GM18499 (cell line): ENCODE results near the gene MAGEL2.

Experiments
- ATAC-seq: cut with Tn5 transposase; IDR thresholded peaks from one replicate; pipeline ENCODE4 v1.9.1; 2021; ENCODE audit warnings: moderate number of reproducible peaks; ENCODE audit not compliant: insufficient read depth, unreplicated experiment

The MAGEL2 gene

GRCh38 chr15:23647421-23648370 is at the start of gene MAGEL2:
Gene MAGEL2, minus strand, starts transcription at chr15:23647867. Its CDS starts 125 bp downstream, at chr15:23647742.
- ATAC-seq = no peak

GRCh38 chr15:23695282-23695681 is 47.6 kb upstream of the MAGEL2 start:
- no peak for ATAC-seq

GRCh38 chr15:23694592-23694991 is 46.9 kb upstream of the MAGEL2 start:
- no peak for ATAC-seq

GRCh38 chr15:23690450-23690852 is 42.8 kb upstream of the MAGEL2 start:
- ATAC-seq = no peak

GRCh38 chr15:23690015-23690414 is 42.3 kb upstream of the MAGEL2 start:
- ATAC-seq = no peak

- ATAC-seq = no peak
Measured at GRCh38 chr15:23687143-23687470, 39.4 kb upstream of the MAGEL2 start, which contains the start of gene NDN. Gene NDN, minus strand, starts transcription at chr15:23687305. Its CDS starts 88 bp downstream, at chr15:23687217.

- no peak for ATAC-seq
Measured at GRCh38 chr15:23686466-23687142, 38.9 kb upstream of the MAGEL2 start.

- no peak for ATAC-seq
Measured at GRCh38 chr15:23671481-23671880, 23.8 kb upstream of the MAGEL2 start.

GRCh38 chr15:23670970-23671369 is 23.3 kb upstream of the MAGEL2 start:
- no peak for ATAC-seq

- no peak for ATAC-seq
Measured at GRCh38 chr15:23663232-23663631, 15.6 kb upstream of the MAGEL2 start.

- no peak for ATAC-seq
Measured at GRCh38 chr15:23648920-23649515, 1.4 kb upstream of the MAGEL2 start.

- ATAC-seq = no peak
Measured at GRCh38 chr15:23647001-23647295, 719 bp downstream of the MAGEL2 start.

GRCh38 chr15:23646165-23647000 is 1.3 kb downstream of the MAGEL2 start:
- ATAC-seq = no peak

- ATAC-seq = no peak
Measured at GRCh38 chr15:23645371-23646164, 2.1 kb downstream of the MAGEL2 start.

- no peak for ATAC-seq
Measured at GRCh38 chr15:23644829-23645228, 2.8 kb downstream of the MAGEL2 start.

- peak; percentile 68 for ATAC-seq
Measured at GRCh38 chr15:23642413-23643044, 5.1 kb downstream of the MAGEL2 start.

GRCh38 chr15:23634181-23634580 is 13.5 kb downstream of the MAGEL2 start:
- ATAC-seq = no peak

- ATAC-seq = no peak
Measured at GRCh38 chr15:23629234-23629805, 18.3 kb downstream of the MAGEL2 start.
